Breast epithelium (tissue), 4 donors: ENCODE measurements around the gene HSD17B8. TPM values are rescaled to one million over a fixed set of nuclear protein-coding genes. Genes with fewer than 3 reads are reported as not detected.

Experiments
- DNase-seq, 2 donors: peaks; one replicate each; pipeline ENCODE4 v3.0.0-alpha.2; 2019; ENCODE audit warnings: low spot score in 2 of 2
- H3K27ac ChIP-seq, 2 donors: fragments of 200-600 bp; sonication (generic) in 1 of 2; one replicate each; pipeline ENCODE4 v1.5.1; 2016 to 2019; ENCODE audit warnings: mild to moderate bottlenecking in 1 of 2
- H3K27me3 ChIP-seq, 2 donors: fragments of 200-600 bp; sonication (generic) in 1 of 2; one replicate each; pipeline versions ENCODE4 v1.5.1 to v1.6.0; 2017 to 2019; ENCODE audit warnings: control low read depth in 1 of 2, mild to moderate bottlenecking in 1 of 2
- H3K36me3 ChIP-seq: fragments of 200-600 bp; one replicate; pipeline ENCODE4 v1.5.1; 2019
- H3K4me1 ChIP-seq, 2 donors: fragments of 200-600 bp; sonication (generic); one replicate each; pipeline ENCODE4 v1.5.1; 2016 to 2019; ENCODE audit warnings: control low read depth in 1 of 2
- H3K4me3 ChIP-seq, 3 donors: fragments of 200-600 bp; sonication (generic); 1 replicate in 2 of 3; 2 replicates in 1 of 3; pipeline ENCODE4 v1.5.1; 2016 to 2019; ENCODE audit warnings: mild to moderate bottlenecking in 3 of 3, moderate library complexity in 2 of 3
- H3K9me3 ChIP-seq, 2 donors: fragments of 200-600 bp; sonication (generic) in 1 of 2; one replicate each; pipeline ENCODE4 v1.5.1; 2016 to 2019; ENCODE audit warnings: control low read depth in 1 of 2
- CTCF ChIP-seq, 3 donors: fragments of 450-650 bp; IDR thresholded peaks; one replicate each; pipeline ENCODE4 v1.5.1; 2016 to 2017; ENCODE audit warnings: antibody characterized with exemption in 3 of 3, mild to moderate bottlenecking in 3 of 3, moderate library complexity in 3 of 3
- POLR2A ChIP-seq: fragments of 450-650 bp; IDR thresholded peaks from one replicate; pipeline ENCODE4 v1.6.1; 2016; ENCODE audit warnings: antibody characterized with exemption, mild to moderate bottlenecking, moderate library complexity
- POLR2AphosphoS5 ChIP-seq, 3 donors: sonication (generic); formaldehyde crosslinking; IDR thresholded peaks; one replicate each; pipeline ENCODE4 v1.6.1; 2017; ENCODE audit warnings: antibody characterized with exemption in 3 of 3
- intact Hi-C: fragments of 100-400 bp; cut with DNase I; formaldehyde crosslinking; loops from one replicate; pipeline ENCODE4 v1.15.1; 2023; ENCODE audit warnings: low total_unique reads
- total RNA-seq, 3 donors: library from RNA; depleted of rRNA; stranded (reverse); fragments of >200 nt; gene quantifications; one replicate each; pipeline ENCODE4 v1.1.0, GENCODE V29; 2016

The HSD17B8 gene
- total RNA-seq, 3 donors from 2014 or later: 17.0 to 33.8 (median 18.4) TPM

DNA sequence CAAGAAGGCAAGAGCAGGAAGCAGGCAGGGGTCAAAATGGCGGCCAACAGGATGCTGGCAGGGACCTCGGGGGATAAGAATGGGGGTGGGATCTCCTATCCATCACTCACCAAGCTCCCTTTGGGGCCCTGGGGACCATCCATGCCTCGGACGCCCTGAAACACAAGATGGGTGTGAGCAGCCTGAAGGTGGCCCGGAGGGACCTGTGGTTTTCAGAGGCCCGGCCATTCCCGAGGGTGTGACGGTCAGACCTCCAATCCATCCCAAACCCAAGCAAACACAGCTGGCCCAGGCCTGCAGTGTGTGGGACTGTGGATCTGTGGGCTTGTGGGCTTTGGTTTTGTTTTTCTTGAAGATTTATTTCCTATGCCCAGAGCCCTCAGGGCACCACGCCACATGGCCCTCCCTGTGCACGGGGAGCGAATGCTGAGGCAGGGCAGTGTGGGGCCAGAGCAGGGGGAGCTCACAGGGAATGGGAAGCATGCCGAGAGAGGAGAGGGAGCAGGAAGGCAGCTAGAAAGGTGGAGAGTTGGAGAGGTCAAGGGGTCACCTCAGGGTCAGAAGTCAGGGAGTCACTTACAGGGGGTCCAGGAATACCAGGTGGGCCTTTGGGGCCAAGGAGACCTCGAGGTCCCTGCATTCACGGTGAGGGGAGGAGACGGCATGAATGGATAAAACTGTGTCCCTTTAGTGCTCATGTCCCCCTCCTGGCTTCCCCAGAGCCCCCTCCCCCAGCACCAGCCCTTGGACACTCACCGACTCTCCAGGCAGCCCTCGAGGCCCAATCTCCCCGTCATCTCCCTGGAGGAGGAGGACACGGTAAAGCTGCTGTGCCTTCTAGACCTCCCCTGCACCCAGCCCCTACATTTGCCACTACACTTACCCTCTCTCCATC is 26.7 kb upstream of the HSD17B8 start:
- Histone ChIP-seq H3K9me3 (no peaks in the 10 kb centered on the region), H3K36me3 (no peaks in the 10 kb centered on the region), H3K4me3 (no peak overlapping the region), H3K27ac (no peak overlapping the region), H3K4me1 (no peaks in the 10 kb centered on the region), H3K27me3 (no peaks in the 10 kb centered on the region)
- intact Hi-C loops: no loop called here
- TF ChIP-seq POLR2A (no peak), POLR2AphosphoS5 (IDR thresholded peaks at IDR 0.05) (no peak), CTCF (IDR thresholded peaks at IDR 0.05) (no peak)
- DNase-seq: no peak

DNA sequence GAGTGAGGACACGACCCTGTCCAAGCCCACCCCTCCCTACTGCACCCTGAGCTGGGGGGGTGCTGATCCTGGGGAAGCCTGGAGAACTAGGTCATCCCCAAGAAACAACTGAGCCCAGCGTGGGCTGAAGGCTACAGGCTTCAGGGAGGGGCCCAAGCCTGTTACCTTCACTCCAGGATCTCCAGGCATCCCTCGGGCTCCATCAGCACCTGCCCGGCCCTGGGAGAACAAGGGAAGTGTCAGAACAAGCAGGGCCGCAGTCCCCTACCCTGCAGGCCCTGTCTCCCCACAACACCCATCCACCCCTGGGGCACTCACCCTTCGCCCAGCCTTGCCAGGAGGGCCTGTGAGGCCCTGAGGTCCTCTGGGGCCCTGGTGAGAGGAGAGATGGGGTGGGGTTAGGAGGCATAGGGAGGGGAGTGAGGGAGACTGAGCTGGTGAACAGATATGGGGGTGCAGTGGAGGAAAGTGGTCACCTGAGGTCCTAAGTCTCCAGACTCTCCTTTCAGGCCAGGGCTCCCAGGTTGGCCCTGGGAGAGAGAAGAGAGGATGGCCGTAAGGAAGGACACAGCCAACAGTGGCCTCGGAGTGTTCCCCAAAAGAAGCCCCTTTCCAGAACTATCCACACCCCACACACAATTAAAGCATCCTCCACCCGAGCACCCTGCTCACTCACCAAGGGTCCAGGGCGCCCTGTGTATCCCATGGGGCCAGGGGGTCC is 25.5 kb upstream of the HSD17B8 start:
- Histone ChIP-seq H3K9me3 (no peaks in the 10 kb centered on the region), H3K27ac (no peak overlapping the region), H3K27me3 (no peaks in the 10 kb centered on the region), H3K4me3 (no peak overlapping the region), H3K4me1 (no peaks in the 10 kb centered on the region), H3K36me3 (no peaks in the 10 kb centered on the region)
- intact Hi-C loops: no loop called here
- TF ChIP-seq POLR2A (no peak), CTCF (IDR thresholded peaks at IDR 0.05) (no peak), POLR2AphosphoS5 (IDR thresholded peaks at IDR 0.05) (no peak)
- no peak for DNase-seq

DNA sequence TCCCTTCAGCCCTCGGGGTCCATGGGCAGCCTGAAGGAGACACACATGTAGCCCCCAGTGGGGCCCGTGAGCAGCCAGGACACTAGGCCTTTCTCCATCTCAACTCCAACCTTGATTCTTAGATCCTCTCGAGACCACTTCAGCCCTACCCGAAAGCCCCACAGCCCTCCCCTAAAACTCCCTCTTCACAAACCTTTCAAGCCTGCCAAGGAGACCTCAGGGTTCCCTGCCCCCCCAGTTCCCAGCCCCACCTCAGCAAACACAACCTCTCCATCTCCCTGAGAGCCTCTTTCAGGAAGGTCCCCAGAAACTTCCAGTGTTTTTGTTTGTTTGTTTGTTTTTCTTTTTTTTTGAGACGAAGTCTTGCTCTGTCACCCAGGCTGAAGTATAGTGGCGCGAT is 23.3 kb upstream of the HSD17B8 start:
- intact Hi-C loops: no loop called here
- H3K4me1 ChIP-seq: no peaks in the 10 kb centered on the region
- H3K27me3 ChIP-seq: no peaks in the 10 kb centered on the region
- no peak overlapping the region for H3K27ac ChIP-seq
- H3K9me3 ChIP-seq: no peaks in the 10 kb centered on the region
- no peak overlapping the region for H3K4me3 ChIP-seq
- TF ChIP-seq POLR2A (no peak), CTCF (IDR thresholded peaks at IDR 0.05) (no peak), POLR2AphosphoS5 (IDR thresholded peaks at IDR 0.05) (no peak)
- DNase-seq: no peak
- no peaks in the 10 kb centered on the region for H3K36me3 ChIP-seq

DNA sequence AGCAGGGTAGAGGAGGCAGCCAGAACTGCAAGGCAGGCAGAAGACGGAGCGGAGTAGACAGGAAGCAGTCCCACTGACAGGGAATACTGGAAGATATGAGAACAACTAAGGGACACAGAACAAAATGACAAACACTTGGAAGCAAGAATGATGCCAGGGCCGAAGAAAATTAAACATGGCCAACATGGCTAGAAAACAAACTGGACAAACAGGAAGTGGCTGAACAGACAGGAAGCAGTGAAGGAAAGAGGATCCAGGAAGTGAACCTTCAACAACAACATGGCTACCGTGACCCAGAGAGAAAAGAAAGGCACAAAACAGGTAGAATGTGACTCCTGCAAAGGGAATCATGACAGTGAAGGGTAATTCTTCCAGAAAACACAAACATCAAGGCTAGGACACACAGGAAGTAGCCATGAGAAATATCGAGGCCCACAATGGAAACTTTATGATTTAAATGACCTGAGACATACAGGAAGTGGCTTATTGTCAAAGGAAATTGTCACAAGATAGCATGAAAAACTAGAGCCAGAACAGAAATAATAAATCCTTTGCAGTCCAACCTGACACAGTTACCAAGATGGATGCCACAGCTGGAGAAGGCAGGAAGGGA is 21.3 kb upstream of the HSD17B8 start:
- Histone ChIP-seq H3K27ac (no peak overlapping the region), H3K4me3 (no peak overlapping the region), H3K36me3 (no peaks in the 10 kb centered on the region), H3K9me3 (no peaks in the 10 kb centered on the region), H3K27me3 (no peaks in the 10 kb centered on the region), H3K4me1 (no peaks in the 10 kb centered on the region)
- TF ChIP-seq CTCF (IDR thresholded peaks at IDR 0.05): no peak
- TF ChIP-seq POLR2AphosphoS5 (IDR thresholded peaks at IDR 0.05): no peak
- TF ChIP-seq POLR2A: no peak
- DNase-seq: no peak
- intact Hi-C loops: no loop called here

DNA sequence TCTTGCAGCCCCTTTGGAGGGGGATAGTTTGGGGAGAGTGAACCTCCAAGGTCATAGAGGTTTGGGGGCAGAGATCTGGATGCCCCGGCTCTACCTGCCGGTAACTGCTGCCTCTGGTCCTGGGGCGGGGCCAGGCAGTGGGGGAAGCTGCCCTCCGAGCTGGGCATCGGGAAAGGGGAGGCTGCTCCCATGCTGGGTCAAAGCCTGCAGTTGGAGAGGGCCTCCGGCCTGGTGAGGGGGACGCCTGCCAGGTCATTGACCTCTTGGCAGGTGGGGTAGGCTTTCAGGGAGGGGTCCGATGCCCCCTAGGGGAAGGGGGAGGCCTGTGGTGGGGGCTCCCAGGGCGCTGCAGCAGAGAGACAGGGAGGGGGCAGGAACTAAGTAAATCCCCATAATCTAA is 19.3 kb upstream of the HSD17B8 start:
- Histone ChIP-seq H3K27me3 (no peaks in the 10 kb centered on the region), H3K9me3 (no peaks in the 10 kb centered on the region), H3K36me3 (no peaks in the 10 kb centered on the region), H3K27ac (no peak overlapping the region), H3K4me1 (no peaks in the 10 kb centered on the region), H3K4me3 (no peak overlapping the region)
- TF ChIP-seq POLR2AphosphoS5 (IDR thresholded peaks at IDR 0.05) (no peak), CTCF (IDR thresholded peaks at IDR 0.05) (no peak), POLR2A (no peak)
- intact Hi-C loops: no loop called here
- no peak for DNase-seq
